ENCODE data around the gene SEMA6C. TPM values are rescaled to one million over a fixed set of nuclear protein-coding genes. Genes with fewer than 3 reads are reported as not detected.

The SEMA6C gene
- total RNA-seq, 1 donor from 2014 or later: 37.1 TPM

DNA sequence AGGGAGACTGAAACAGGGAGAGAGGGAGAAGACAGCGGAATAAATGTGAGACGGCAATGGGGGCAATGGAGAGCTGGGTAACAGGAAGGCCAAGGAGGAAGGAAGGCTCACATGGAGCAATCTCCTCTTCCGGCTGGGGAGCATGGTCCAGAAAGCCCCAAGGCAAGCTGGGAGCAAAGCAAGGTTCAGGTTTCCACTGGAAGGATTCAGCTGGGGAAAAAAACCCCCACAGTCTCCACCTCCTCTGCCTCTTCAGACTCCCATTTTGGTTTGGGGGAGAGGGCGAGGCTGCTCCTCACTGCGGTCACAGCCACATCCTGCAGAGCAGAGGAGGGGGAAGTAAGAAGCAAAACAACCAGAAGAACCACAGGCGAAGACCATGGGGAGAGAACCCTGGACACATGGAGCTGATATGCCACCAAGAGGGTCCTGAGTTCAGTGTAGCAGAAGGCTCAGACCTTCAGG is 10.7 kb upstream of the SEMA6C start:
- TF ChIP-seq, protein P1, sequence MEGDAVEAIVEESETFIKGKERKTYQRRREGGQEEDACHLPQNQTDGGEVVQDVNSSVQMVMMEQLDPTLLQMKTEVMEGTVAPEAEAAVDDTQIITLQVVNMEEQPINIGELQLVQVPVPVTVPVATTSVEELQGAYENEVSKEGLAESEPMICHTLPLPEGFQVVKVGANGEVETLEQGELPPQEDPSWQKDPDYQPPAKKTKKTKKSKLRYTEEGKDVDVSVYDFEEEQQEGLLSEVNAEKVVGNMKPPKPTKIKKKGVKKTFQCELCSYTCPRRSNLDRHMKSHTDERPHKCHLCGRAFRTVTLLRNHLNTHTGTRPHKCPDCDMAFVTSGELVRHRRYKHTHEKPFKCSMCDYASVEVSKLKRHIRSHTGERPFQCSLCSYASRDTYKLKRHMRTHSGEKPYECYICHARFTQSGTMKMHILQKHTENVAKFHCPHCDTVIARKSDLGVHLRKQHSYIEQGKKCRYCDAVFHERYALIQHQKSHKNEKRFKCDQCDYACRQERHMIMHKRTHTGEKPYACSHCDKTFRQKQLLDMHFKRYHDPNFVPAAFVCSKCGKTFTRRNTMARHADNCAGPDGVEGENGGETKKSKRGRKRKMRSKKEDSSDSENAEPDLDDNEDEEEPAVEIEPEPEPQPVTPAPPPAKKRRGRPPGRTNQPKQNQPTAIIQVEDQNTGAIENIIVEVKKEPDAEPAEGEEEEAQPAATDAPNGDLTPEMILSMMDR (conservative IDR thresholded peaks at IDR 0.05): no peak
- Mint-ChIP-seq H3K4me1 (ENCODE audit: unreplicated experiment) (no peaks in the 10 kb centered on the region), H3K9me3 (no peaks in the 10 kb centered on the region), H3K27me3 (no peaks in the 10 kb centered on the region), H3K27ac (no peak overlapping the region), H3K4me3 (no peak overlapping the region), H3K36me3 (peaks cover 14% of the 10 kb centered on the region)
- DNase-seq (ENCODE audit: extremely low spot score, unreplicated experiment): no peak

DNA sequence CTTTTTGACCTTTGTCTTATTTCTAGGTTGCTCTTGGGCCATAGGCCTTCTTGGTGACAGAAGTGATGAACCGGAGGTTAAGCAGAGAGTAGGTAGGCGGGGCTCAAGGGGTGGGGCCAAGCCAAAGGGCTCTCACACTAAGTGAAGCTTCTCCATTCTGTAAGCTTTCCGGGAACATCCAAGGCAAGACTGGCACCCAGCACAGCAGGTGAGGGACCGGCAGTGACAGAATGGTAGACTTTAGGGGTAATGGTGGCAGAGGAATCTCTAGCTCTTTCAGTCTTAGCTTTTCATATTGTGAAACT is 10.0 kb upstream of the SEMA6C start, which contains the start of gene TNFAIP8L2:
TNFAIP8L2 (plus strand) TSS at position 135 of the 305 bp plus-strand sequence. CDS start 2,049 bp downstream, outside the sequence.
- DNase-seq (ENCODE audit: extremely low spot score, unreplicated experiment): no peak
- H3K9me3 Mint-ChIP-seq: no peaks in the 10 kb centered on the region
- TF ChIP-seq, protein P1 (conservative IDR thresholded peaks at IDR 0.05): no peak
- peaks cover 9% of the 10 kb centered on the region for H3K36me3 Mint-ChIP-seq
- peak within 1 kb of the TSS; percentile 67 for H3K27ac Mint-ChIP-seq
- no peak within 1 kb of the TSS for H3K4me3 Mint-ChIP-seq
- no peaks in the 10 kb centered on the region for H3K27me3 Mint-ChIP-seq
- H3K4me1 Mint-ChIP-seq (ENCODE audit: unreplicated experiment): no peaks in the 10 kb centered on the region

DNA sequence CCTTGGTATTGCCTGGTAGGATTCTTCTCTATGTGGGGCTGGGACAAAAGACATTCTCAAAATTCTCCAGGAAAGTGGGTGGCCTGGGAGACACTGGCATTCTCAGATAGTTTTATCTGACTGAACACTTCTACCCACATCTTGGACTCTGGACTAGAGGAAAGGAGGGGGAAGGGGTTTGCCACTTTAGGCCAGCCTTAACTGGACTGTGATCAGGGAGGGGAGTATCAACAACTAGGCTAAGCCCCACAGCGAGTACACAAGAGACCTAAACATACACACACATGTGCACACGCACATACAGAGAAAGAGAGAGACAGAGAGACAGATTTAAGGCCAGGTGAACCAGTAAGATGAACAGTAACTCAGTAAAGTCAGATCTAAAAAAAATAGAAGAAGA is 1.2 kb upstream of the SEMA6C start:
- TF ChIP-seq, protein P1 (conservative IDR thresholded peaks at IDR 0.05): no peak

DNA sequence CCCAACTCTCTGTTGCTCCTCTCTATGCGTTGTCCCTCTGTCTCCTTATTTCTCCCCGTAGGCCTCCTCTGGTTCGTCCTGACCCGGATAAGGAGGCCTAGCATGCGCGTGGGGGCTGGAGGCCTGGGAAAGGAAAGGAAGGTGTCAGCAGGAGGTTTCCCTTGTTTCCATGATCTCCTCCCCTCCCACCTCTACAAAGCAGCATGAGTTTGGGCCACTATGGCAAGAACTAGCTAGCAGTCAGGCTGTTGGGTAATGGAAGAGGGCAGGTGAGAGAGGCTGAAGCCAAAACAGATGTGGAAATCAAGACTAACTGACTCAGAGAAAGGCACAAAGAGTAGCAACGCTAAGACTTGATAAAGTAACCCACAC is 687 bp upstream of the SEMA6C start:
- peaks cover 12% of the 10 kb centered on the region for H3K27me3 Mint-ChIP-seq
- TF ChIP-seq, protein P1 (conservative IDR thresholded peaks at IDR 0.05): no peak
- peak overlapping the region; percentile 82 for H3K27ac Mint-ChIP-seq

More for the DNA sequence above, 1.2 kb upstream of the SEMA6C start:
- H3K4me3 Mint-ChIP-seq: peak overlapping the region; percentile 93
- H3K9me3 Mint-ChIP-seq: no peaks in the 10 kb centered on the region
- H3K4me1 Mint-ChIP-seq (ENCODE audit: unreplicated experiment): peaks cover 38% of the 10 kb centered on the region
- DNase-seq (ENCODE audit: extremely low spot score, unreplicated experiment): no peak
- peaks cover 4% of the 10 kb centered on the region for H3K36me3 Mint-ChIP-seq
- peaks cover 12% of the 10 kb centered on the region for H3K27me3 Mint-ChIP-seq
- no peak overlapping the region for H3K27ac Mint-ChIP-seq

DNA sequence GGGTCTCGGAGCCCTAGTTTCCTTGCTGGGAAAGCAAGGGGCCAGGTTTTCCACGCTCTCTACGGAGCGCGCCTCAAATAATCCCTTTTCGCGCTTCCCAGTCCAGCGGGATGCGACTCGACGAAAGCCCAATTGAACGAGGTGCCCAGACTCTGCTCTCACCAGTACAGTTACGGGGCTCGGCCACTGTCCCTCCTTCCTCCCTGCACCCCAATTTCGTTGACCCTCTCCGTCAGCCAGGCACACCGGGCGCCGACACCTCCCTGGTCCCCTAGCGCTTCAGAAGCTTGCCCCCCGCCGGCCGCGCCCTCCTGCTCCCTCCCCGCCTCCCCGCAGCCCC is 389 bp downstream of the SEMA6C start:
- no peak for DNase-seq (ENCODE audit: extremely low spot score, unreplicated experiment)
- Mint-ChIP-seq H3K9me3 (no peaks in the 10 kb centered on the region), H3K36me3 (peaks cover 4% of the 10 kb centered on the region), H3K27ac (peak overlapping the region; percentile 82), H3K4me3 (peak overlapping the region; percentile 93), H3K4me1 (ENCODE audit: unreplicated experiment) (peaks cover 38% of the 10 kb centered on the region), H3K27me3 (peaks cover 12% of the 10 kb centered on the region)
- TF ChIP-seq, protein P1 (conservative IDR thresholded peaks at IDR 0.05): no peak

More for the DNA sequence above, 687 bp upstream of the SEMA6C start:
- no peak for DNase-seq (ENCODE audit: extremely low spot score, unreplicated experiment)
- Mint-ChIP-seq H3K4me3 (peak overlapping the region; percentile 93), H3K4me1 (ENCODE audit: unreplicated experiment) (peaks cover 38% of the 10 kb centered on the region), H3K36me3 (peaks cover 4% of the 10 kb centered on the region), H3K9me3 (no peaks in the 10 kb centered on the region)
